ENCODE data around the gene IKZF1. TPM values are rescaled to one million over a fixed set of nuclear protein-coding genes. Genes with fewer than 3 reads are reported as not detected.

IKZF1 gene
- total RNA-seq, 1 donor from 2014 or later = 0.86 TPM

GRCh38 chr7:50314836-50315592 lies 10.5 kb downstream of the IKZF1 start:
- FAIRE-seq = no peak
- H3K4me1 Mint-ChIP-seq (ENCODE audit: low read depth, unreplicated experiment) = peaks cover 6% of the 10 kb centered on the region

GRCh38 chr7:50315739-50316671 lies 11.5 kb downstream of the IKZF1 start:
- DNase-seq (ENCODE audit: low read depth) (no peak), FAIRE-seq (no peak)
- Histone ChIP-seq H3K79me2 (ENCODE audit: insufficient read depth, low read length) (no peaks in the 10 kb centered on the region), H3K4me1 (ENCODE audit: insufficient read depth, low read length) (no peaks in the 10 kb centered on the region), H4K20me1 (ENCODE audit: insufficient read depth, low read length) (no peaks in the 10 kb centered on the region), H3K36me3 (ENCODE audit: insufficient read depth, low read length) (no peaks in the 10 kb centered on the region), H3K9me3 (ENCODE audit: insufficient read depth, low read depth, low read length) (no peaks in the 10 kb centered on the region), H2AFZ (ENCODE audit: low read depth, low read length) (no peak overlapping the region), H3K27me3 (ENCODE audit: insufficient read depth, low read length) (no peaks in the 10 kb centered on the region), H3K27ac (ENCODE audit: low read depth, low read length) (no peak overlapping the region), H3K4me2 (ENCODE audit: low read length) (no peak overlapping the region), H3K9ac (ENCODE audit: low read length) (no peak overlapping the region), H3K4me3 (ENCODE audit: insufficient read depth, low read depth, low read length) (no peak overlapping the region)
- H3K4me1 Mint-ChIP-seq (ENCODE audit: low read depth, unreplicated experiment) = peaks cover 6% of the 10 kb centered on the region
- H3K27me3 Mint-ChIP-seq (ENCODE audit: low read depth, unreplicated experiment) = peaks cover 16% of the 10 kb centered on the region
- TF ChIP-seq, protein P1, sequence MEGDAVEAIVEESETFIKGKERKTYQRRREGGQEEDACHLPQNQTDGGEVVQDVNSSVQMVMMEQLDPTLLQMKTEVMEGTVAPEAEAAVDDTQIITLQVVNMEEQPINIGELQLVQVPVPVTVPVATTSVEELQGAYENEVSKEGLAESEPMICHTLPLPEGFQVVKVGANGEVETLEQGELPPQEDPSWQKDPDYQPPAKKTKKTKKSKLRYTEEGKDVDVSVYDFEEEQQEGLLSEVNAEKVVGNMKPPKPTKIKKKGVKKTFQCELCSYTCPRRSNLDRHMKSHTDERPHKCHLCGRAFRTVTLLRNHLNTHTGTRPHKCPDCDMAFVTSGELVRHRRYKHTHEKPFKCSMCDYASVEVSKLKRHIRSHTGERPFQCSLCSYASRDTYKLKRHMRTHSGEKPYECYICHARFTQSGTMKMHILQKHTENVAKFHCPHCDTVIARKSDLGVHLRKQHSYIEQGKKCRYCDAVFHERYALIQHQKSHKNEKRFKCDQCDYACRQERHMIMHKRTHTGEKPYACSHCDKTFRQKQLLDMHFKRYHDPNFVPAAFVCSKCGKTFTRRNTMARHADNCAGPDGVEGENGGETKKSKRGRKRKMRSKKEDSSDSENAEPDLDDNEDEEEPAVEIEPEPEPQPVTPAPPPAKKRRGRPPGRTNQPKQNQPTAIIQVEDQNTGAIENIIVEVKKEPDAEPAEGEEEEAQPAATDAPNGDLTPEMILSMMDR (IDR thresholded peaks at IDR 0.05; ENCODE audit: insufficient read depth, low read depth, low read length) = no peak
- TF ChIP-seq EZH2 (IDR thresholded peaks at IDR 0.05; ENCODE audit: insufficient read depth, low read length) = no peak
- H3K9me3 Mint-ChIP-seq (ENCODE audit: unreplicated experiment) = peaks cover 2% of the 10 kb centered on the region
- H3K4me3 Mint-ChIP-seq (ENCODE audit: unreplicated experiment) = no peak overlapping the region
- H3K27ac Mint-ChIP-seq (ENCODE audit: unreplicated experiment) = no peak overlapping the region
- no peaks in the 10 kb centered on the region for H3K36me3 Mint-ChIP-seq (ENCODE audit: low read depth, unreplicated experiment)

More at GRCh38 chr7:50314836-50315592, 10.5 kb downstream of the IKZF1 start:
- no peak overlapping the region for H3K27ac ChIP-seq (ENCODE audit: low read depth, low read length)
- no peak overlapping the region for H3K4me2 ChIP-seq (ENCODE audit: low read length)
- no peak overlapping the region for H2AFZ ChIP-seq (ENCODE audit: low read depth, low read length)
- peaks cover 2% of the 10 kb centered on the region for H3K9me3 Mint-ChIP-seq (ENCODE audit: unreplicated experiment)
- H3K27ac Mint-ChIP-seq (ENCODE audit: unreplicated experiment) = no peak overlapping the region
- peaks cover 16% of the 10 kb centered on the region for H3K27me3 Mint-ChIP-seq (ENCODE audit: low read depth, unreplicated experiment)
- no peak overlapping the region for H3K4me3 ChIP-seq (ENCODE audit: insufficient read depth, low read depth, low read length)
- H3K9ac ChIP-seq (ENCODE audit: low read length) = no peak overlapping the region
- H3K79me2 ChIP-seq (ENCODE audit: insufficient read depth, low read length) = no peaks in the 10 kb centered on the region
- no peak overlapping the region for H3K4me3 Mint-ChIP-seq (ENCODE audit: unreplicated experiment)
- no peaks in the 10 kb centered on the region for H3K4me1 ChIP-seq (ENCODE audit: insufficient read depth, low read length)
- TF ChIP-seq, protein P1 (IDR thresholded peaks at IDR 0.05; ENCODE audit: insufficient read depth, low read depth, low read length) = no peak
- no peak for TF ChIP-seq EZH2 (IDR thresholded peaks at IDR 0.05; ENCODE audit: insufficient read depth, low read length)
- no peaks in the 10 kb centered on the region for H4K20me1 ChIP-seq (ENCODE audit: insufficient read depth, low read length)
- H3K27me3 ChIP-seq (ENCODE audit: insufficient read depth, low read length) = no peaks in the 10 kb centered on the region
- no peak for DNase-seq (ENCODE audit: low read depth)
- no peaks in the 10 kb centered on the region for H3K36me3 ChIP-seq (ENCODE audit: insufficient read depth, low read length)
- no peaks in the 10 kb centered on the region for H3K9me3 ChIP-seq (ENCODE audit: insufficient read depth, low read depth, low read length)
- H3K36me3 Mint-ChIP-seq (ENCODE audit: low read depth, unreplicated experiment) = no peaks in the 10 kb centered on the region
